NCI-H128 (cell line): ENCODE results near the gene SEBOX.
"Not testable (repeated sequence)": the region's sequence is repeated elsewhere in the genome, so short reads cannot be mapped to it uniquely, and the experiment has no call there.

ENCODE experiments used
- DNase-seq: peaks from one replicate; lab custom pipeline; 2025; ENCODE audit not compliant: unreplicated experiment; lab: John Stamatoyannopoulos, UW

SEBOX gene

DNA sequence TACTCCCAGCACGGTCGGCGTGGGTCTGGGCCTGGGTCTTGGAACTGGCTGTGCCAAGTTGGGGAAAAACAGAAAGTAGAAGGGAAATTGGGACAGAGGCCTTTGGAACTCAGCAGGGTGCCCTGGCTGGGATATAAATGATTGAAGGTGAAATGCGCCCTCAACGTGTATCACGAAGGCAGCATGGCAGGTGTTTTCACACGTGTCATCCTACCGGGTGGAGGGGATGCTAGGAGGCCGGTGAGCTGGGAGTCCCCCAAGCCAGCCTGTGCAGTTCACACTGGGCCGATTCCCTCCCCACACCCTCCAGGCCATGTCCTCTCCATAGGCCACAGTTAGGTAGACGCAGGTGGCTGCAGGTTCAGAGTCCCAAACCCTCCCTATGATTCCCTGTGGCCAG, 23.5 kb downstream of the SEBOX start:
- DNase-seq = no peak

DNA sequence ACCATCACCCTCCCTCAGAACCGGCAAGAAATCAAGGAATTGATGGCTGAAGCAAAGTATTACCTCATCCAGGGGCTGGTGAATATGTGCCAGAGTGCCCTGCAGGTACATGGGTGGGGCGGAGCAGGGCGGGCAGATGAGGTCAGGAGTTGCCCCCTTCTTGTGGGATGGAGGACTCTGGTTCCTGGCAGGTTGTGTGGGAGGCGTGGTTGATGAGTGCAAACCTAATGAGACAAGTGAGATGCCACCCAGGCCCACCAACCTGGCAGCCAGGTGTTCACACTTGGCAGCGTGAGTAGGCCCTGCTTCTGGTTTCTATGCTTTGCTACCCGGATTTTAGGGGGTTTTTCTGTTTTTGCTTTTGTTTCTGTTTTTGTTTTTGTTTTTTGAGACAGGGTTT, 24.6 kb downstream of the SEBOX start:
- DNase-seq = no peak

DNA sequence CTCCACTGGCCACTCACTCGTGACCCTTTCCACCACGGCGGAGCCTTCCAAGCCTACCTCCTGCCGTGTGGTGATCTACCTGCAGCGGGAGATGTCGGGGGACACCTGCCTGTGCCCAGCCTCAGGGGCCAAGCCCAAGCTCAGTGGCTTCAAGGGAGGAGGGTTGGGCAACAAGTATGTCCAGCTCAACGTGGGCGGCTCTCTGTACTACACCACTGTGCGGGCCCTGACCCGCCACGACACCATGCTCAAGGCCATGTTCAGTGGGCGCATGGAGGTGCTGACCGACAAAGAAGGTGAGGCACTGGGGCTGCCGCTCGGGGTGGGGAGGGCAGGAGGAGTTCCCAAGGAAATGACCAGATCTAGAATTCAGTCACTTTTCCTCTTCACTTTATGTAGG, 25.6 kb downstream of the SEBOX start:
- no peak for DNase-seq

DNA sequence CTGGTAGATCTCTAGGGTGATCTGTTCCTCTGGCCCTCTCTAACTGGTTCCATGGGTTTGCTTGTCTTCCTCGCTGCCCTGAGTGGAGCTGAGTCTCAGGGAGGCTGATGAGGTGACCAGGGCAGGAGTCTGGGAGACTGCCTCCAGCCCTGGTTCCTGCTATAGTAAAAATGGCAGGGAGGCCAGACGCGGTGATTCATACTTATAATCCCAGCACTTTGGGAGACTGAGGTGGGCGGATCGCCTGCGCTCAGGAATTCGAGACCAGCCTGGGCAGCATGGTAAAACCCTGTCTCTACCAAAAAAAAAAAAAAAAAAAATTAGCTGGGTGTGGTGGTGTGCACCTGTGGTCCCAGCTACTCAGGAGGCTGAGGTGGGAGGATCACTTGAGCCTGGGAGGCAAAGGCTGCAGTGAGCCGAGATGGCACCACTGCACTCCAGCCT, 26.2 kb downstream of the SEBOX start:
- not testable (repeated sequence) for DNase-seq

DNA sequence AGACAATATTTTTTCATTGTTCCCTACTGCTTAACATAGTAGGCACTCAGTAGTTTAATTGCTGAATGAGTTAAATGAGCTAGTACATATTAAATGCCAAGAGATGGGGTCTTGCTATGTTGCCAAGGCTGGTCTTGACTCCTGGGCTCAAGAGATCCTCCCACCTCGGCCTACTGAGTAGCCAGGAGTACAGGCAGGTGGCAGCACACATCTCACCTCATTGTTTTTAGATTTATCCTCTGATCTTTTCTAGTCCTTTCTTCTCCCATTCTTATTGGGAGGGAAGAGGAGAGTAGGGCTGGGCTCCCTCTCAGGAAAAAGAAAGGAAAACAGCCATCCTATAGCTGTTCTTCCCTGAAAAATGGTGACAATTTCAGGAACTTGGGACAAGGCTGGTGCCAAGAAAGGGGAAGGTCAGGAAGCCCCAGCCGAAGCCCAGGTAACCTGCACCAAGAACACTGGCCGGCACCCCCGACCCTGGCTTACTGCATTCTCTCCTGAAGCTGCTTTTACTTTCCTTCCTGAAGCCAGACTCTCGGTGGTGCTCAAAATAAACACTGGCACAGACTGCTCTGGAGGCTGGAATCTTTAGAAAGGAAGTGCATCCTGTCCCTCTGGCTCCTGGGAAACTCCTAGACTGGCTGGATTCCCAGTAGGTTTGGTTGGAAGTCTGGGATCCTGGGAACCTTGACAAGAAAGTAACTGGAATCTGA, 26.8 kb downstream of the SEBOX start:
- DNase-seq = no peak

DNA sequence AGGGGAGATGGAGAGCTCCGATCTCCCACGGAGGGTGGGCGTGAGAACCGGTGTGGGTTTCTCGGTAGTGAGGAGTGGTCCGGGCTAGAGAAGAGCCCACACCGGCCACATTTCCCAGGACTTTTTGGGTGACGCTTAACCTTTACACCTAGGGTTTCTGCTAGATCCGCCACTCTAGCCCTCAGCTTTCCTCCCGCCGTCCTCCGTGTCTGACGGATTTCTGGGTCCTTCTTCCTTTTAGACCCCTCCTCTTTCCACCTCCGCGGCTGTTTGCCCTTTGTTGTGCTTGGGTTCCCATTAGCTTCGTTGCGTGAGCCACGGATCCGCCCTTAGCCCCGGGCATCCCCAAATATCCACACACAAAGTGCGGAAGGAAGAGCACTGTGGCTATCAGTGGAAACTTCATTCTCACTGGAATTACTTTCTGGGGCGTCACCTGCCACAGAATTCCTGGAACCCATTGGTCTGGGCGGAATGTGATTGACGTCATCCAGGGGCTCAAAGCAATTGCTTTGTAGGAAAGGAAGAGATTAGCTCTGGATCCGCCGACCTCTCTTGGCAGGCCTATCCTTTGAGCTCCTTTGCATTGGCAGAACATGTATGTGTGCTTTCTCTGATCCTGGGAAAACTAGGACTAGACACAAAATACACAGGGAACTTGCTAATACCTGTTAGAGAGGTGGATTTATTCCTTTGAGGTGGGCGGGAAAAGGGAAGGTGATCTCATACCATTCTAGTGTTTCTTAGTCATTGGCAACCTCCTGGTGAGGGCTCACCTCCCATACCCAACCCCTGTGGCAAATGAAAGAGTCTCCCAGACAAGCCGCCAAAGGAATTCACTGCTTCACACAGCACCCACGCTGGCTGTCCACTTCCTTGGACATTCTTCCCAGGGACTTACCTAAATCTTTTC, 28.8 kb downstream of the SEBOX start:
- no peak for DNase-seq

DNA sequence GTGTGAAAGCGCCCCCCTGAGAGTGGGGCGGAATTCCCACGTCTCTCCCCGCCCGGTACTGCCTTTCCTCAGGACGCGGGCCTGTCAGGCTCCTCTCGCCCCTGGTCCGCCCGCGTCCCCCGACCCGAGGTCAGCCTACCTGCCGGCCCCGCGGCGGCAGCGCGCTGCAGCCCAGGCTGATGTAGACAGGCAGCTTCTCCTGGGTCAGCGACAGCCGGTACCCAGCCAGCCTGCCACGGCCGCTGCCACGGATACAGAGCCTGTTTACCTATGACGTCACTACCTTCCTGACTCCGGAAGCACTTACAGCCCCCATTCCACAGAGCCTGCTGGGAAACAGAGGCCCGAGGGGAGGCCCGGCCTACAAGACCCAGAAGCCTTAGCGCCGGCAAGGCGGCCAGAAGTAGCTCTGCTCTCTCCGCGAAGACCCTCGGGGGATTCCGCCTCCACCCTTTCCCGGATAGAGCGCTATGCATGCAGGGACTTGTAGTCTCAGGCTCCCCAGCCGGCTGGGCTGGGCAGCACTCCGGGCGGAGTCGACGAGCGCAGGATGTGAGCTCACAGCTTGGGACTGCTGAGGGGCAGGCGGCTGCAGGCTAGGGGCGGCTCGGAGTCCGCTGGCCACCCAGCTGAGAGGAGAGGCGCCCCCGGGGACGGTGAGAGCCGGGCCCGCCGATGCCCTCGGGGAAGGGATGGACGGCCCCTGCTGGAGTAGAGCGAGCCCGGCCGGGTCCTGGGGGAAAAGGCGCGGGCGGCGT, 29.6 kb downstream of the SEBOX start, which contains the start of the genes IFT20 and TNFAIP1:
IFT20 (minus strand) TSS at position 272 of the 758 bp plus-strand sequence. CDS start 3,487 bp downstream, outside the sequence.
TNFAIP1 (plus strand) TSS at position 561 of the 758 bp plus-strand sequence. CDS start 3,761 bp downstream, outside the sequence.
- DNase-seq = peak; percentile 93

DNA sequence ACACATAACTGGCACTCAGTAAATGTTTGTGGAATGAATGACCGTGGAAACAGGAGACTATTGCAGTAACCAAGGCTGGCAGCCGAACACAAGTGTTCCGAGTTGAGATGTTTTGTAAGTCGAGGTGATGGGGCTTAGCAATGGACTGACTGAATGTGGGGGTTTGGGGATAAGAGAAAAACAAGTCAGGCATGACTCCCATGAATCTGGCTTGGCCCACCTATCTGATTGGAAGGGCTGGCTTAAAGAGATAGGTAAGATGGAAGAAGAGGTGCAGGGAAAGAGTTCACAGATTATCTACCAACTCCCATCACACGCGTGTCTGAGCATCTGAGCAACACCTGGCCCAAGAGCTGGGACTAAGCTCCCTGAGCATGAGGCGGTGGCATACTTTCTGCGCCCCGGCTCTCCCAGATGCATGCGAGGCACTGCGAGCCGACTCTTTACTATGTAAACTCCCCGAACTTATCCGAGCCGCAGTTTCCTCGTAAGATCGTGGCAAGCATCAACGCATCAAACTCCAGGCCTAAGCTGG, 30.3 kb downstream of the SEBOX start:
- no peak for DNase-seq

DNA sequence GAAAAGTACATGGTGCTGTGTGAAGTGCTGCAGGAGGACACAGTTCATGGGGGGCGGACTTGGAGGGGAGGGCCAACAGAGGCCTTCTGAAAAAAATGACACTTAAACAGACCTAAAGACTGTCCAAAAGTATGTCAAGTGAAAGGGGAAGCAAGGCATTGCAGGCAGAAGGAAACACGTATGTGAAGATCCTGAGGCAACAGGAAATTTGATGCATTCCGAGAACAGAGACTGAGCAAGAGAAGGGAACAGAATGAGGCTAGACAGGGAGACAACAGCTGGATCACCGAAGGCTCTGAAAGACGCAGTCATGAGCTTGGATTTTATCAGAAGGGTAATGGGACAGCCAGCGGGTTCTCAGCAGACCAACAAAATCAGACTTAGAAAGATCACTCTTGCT, 30.8 kb downstream of the SEBOX start:
- DNase-seq = no peak

DNA sequence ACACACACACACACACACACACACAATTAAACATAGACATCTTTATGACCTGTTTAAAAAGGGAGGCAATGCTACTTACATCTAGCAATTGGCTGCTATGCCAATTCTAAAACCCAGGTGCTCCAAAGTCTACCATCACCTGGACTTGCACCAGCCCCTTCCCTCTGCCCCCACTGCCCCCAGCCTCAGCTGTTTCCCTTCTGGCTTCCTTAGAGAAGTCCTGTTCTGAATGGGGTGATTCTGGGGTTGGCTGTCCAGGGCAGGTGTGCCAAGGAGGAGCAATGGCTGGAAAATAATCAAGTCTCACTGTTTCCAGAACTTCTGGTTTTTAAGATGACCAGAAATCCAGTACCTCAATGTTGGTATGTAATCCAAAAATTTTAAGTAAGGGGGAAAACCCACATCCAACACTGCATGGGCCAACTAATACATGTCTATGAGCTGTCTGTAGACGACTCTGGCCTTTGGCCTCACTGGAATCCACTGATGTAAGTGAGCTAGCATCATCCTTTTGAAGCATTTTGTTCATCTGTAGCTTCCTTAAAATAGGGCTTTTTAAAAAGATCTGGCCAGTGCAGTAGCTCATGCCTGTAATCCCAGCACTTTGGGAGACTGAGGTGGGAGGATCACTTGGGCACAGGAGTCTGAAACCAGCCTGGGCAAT, 31.8 kb downstream of the SEBOX start:
- no peak for DNase-seq

DNA sequence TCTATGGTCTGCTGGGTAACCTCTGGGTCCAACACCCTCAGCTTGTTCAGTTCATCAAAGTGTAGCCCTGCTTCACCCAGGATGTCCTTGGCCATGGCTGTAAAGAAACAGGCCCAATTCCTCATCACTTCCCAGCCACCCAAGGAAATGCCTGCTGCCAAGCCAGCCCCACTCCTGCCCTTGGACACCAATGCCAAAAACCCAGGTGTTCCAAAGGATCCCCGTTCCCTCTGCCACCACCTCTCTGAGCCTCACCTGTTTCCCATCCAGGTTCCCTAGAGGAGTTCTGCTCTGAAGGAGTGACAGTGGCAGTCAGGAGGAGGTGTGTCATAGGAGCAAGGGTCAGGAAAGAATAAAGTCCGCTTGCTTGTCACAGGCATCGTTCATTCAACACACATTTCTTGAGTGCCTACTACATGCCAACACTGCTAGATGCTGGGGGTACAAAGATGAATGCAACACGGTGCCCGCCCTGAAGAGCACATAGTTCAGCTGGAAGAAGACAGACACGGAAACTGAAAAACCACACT, 33.0 kb downstream of the SEBOX start:
- DNase-seq = no peak

DNA sequence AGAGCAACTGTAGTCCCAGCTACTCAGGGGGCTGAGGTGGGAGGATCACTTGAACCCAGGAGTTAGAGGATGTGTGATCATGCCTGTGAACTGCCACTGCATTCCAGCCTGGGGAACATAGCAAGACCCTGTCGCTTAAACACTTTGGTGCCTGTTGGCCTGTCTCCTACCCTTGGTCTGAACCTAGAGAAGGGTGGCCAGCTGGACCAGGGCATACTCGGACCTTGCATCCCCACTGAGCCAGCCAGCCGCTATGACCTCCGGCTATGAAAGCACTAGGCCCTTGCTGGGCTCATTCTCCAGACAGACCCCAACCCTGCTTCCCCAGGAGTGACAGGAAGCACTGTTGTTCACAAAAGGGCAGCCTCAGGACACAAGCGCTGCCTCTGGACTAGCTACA, 34.3 kb downstream of the SEBOX start:
- no peak for DNase-seq

DNA sequence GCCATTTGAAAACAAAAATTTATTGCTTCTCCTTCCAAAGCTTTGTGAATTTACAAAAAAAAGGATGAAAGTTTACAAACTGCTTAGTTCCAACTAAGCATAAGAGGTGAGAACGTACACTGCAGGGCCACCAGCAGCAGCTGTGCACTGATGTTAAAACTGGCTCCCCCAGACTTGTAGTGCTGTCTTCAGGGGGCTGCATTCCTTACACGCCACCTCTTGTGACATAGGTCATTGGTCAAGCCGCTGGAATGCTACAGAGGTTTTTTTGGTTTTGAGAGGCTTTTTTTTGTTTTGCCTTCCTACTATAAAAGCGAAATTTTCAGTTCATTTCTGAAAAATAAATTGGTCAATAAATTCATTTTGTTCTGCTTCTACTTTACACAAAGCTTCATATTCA, 36.7 kb downstream of the SEBOX start:
- no peak for DNase-seq

DNA sequence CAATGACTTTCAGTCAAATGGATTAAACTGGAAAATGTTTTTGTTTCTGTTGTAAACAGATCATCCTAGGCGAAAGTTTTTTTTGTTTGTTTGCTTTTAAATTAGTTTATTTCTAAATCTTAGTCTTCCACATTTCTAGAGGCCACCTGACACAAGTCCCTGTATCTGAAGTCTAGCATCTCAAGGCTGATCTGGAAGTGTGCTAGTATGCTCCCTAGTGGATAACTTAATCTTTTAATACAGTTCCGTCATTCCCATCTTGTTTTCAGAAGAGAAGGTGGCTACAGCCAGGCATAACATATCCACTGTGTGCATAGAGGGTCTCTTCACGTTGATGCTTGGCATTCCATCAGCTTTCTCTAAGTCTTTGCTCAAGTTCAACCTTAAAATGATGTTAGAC, 37.3 kb downstream of the SEBOX start:
- DNase-seq = no peak

DNA sequence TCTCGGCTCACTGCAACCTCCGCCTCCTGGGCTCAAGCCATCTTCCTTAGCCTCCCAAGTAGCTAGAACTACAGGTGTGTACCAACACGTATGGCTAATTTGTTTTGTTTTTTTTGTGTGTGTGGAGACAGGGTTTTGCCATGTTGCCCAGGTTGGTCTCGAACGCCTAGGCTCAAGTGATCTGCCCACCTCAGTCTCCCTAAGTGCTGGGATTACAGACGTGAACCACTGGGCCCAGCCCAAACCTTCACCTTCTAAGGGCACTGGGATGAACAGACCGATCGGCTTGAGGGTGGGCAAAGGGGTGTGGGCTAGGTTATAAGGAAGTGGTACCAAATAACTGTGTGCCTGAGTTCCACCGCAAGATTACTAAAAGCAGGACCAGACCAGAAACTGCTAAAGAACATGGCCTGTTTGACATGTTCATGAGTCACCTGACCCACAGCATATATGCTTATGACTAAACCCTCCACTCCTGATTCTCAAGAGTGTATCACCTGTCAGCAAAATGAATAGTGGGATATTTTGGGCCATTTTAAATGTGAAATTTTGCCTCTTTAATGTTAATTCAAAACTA, 37.9 kb downstream of the SEBOX start:
- no peak for DNase-seq

DNA sequence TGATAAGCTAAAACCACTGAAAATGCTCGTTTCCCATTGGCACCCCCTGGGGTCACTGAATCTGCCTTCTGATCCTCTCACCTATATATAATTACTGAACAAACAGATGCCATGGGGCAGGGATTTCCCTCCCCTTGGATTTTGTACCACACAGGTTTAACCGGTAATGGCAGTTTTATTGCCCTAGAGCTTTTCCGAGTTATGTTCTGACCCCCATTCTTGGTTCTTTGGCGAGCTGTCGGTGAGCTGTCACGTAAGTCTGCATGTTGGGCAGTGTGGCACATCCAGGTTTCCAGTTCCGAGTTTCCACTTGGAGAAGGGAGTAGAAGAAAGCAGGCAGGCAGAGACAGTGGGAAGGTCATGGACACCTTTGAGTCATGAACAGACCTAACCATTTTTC, 38.9 kb downstream of the SEBOX start:
- DNase-seq = no peak

DNA sequence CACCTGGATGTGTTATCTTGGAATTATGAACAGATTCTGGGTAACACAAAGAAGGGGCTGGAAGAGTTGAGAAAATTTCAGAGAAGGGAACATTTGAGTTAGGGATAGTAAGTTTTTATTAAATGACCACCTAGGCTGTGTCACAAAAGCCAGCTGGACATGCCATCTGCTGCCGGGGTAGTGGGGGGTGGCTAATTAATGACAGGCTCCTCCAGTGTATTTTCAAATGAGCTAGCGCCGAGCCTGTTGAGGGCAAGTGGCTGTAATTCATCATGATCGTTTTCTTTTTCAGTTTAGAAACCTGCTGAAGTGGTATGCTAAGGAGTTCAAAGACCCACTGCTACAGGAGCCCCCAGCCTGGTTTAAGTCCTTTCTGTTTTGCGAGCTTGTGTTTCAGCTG, 39.8 kb downstream of the SEBOX start:
- no peak for DNase-seq

DNA sequence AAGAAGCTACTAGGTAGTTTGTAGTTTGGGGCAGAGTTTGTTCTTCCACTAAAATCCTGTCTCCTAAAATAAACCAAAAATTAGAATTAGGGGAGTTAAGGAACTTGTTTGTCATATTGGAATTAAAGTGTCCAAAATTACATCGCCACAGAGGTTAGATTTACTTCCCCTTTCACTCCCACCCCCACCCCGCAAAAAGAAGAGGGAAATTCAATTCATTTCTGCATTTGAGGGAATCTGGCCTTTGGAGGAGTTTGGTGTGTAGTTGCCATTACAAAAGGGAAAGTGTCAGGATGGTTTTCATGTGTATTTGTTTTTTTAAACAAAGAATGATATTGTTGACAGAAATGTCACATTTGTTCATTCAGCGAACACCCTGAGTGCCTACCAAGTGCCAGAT, 40.2 kb downstream of the SEBOX start:
- DNase-seq = no peak

DNA sequence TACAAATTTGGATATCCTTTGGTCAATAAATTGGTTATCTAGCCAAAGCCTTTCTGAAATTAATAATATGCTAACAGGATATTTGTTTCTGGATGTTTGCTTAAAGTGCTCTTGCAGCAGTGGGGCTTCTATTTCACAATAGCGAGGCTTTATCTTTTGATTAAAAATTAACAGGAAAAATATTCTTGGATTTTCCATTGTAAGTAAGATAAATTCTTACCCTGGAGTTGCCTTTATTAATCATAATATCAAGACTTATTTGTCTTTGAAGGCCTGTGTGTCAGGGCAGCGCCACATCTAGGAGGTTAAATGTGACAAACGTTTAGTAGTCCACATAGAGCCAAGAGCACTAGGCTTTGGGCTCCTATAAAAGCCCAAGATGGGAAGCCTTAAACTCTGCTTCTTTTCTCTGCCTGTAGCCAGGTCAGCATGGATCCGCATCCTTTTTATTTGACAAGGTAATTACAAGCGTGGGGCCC, 40.7 kb downstream of the SEBOX start:
- DNase-seq = no peak
